K562 (cell line): ENCODE data around the gene ACCSL. TPM values are rescaled to one million over a fixed set of nuclear protein-coding genes. Genes with fewer than 3 reads are reported as not detected.

Experiments used
- ATF1 ChIP-seq, 2 experiments: fragments of 450-650 bp in 1 of 2; IDR thresholded peaks; 2 replicates each; pipeline ENCODE4 v1.6.1; 2016; ENCODE audit warnings: missing compliant biosample characterization in 1 of 2, missing genetic modification characterization in 1 of 2
- CBFA2T3 ChIP-seq: fragments of 450-650 bp; IDR thresholded peaks from 2 replicates; pipeline ENCODE4 v1.6.1; 2017
- CHD1 ChIP-seq: fragments of 200-600 bp; sonication (generic); IDR thresholded peaks from one replicate; pipeline ENCODE4 v1.6.1; 2012; ENCODE audit warnings: mild to moderate bottlenecking, moderate library complexity, low read length, inconsistent platforms
- CSDE1 ChIP-seq, 2 experiments: fragments of 450-650 bp; IDR thresholded peaks; 2 replicates each; pipeline ENCODE4 v1.6.1; 2016; ENCODE audit warnings: mild to moderate bottlenecking in 1 of 2
- CXXC5 ChIP-seq: fragments of 250-450 bp; sonication (Bioruptor Pico); IDR thresholded peaks from 2 replicates; pipeline ENCODE4 v1.8.0; 2022; ENCODE audit warnings: inconsistent platforms, mild to moderate bottlenecking, moderate library complexity
- ETS2 ChIP-seq: IDR thresholded peaks from 2 replicates; pipeline ENCODE4 v1.6.1; 2016; ENCODE audit warnings: borderline replicate concordance, missing genetic modification characterization, mild to moderate bottlenecking, moderate library complexity, missing compliant biosample characterization; ENCODE audit not compliant: poor library complexity, severe bottlenecking
- FOXA3 ChIP-seq, 2 experiments: fragments of 450-650 bp in 1 of 2; sonication (generic) in 1 of 2; formaldehyde crosslinking; IDR thresholded peaks in 1 of 2; conservative IDR thresholded peaks in 1 of 2; 2 replicates each; pipeline versions ENCODE4 v1.4.0 to v1.8.0; 2020 to 2022; ENCODE audit warnings: mild to moderate bottlenecking in 2 of 2, missing genetic modification reagents in 1 of 2
- HDAC3 ChIP-seq: fragments of 450-650 bp; IDR thresholded peaks from 2 replicates; pipeline ENCODE4 v1.6.1; 2018; ENCODE audit warnings: borderline replicate concordance, mild to moderate bottlenecking, moderate library complexity; ENCODE audit not compliant: partially characterized antibody
- HDAC8 ChIP-seq: fragments of 450-650 bp; IDR thresholded peaks from 2 replicates; pipeline ENCODE4 v1.6.1; 2016; ENCODE audit warnings: mild to moderate bottlenecking, missing genetic modification characterization, moderate library complexity, missing compliant biosample characterization
- MAFG ChIP-seq: fragments of 450-650 bp; conservative IDR thresholded peaks from 2 replicates; pipeline ENCODE4 v1.6.1; 2016; ENCODE audit warnings: missing genetic modification characterization, missing compliant biosample characterization
- MAFK ChIP-seq: IDR thresholded peaks from 2 replicates; pipeline ENCODE4 v1.6.1; 2011; ENCODE audit warnings: low read length, improper control_type of control experiment
- MEIS2 ChIP-seq: fragments of 450-650 bp; IDR thresholded peaks from 2 replicates; pipeline ENCODE4 v1.6.1; 2014; ENCODE audit warnings: mild to moderate bottlenecking; ENCODE audit not compliant: partially characterized antibody
- MLX ChIP-seq, 2 experiments: fragments of 450-650 bp in 1 of 2; sonication (generic) in 1 of 2; formaldehyde crosslinking; conservative IDR thresholded peaks; 2 replicates each; pipeline versions ENCODE4 v1.4.0 to v1.8.1; 2020 to 2022; ENCODE audit warnings: mild to moderate bottlenecking in 1 of 2, missing genetic modification reagents in 1 of 2
- PHF20 ChIP-seq: fragments of 450-650 bp; IDR thresholded peaks from 2 replicates; pipeline ENCODE4 v1.6.1; 2018; ENCODE audit not compliant: partially characterized antibody
- RCOR1 ChIP-seq, 2 experiments: IDR thresholded peaks; 2 replicates each; pipeline ENCODE4 v1.6.1; 2012; ENCODE audit warnings: low read depth in 2 of 2, low read length in 2 of 2, borderline replicate concordance in 1 of 2, improper control_type of control experiment in 1 of 2
- SAP30 ChIP-seq: fragments of 200-600 bp; sonication (generic); IDR thresholded peaks from 2 replicates; pipeline ENCODE4 v1.6.1; 2012; ENCODE audit warnings: borderline replicate concordance, low read depth, mild to moderate bottlenecking, moderate library complexity, low read length, control low read depth, inconsistent platforms; ENCODE audit not compliant: insufficient read depth, poor library complexity, severe bottlenecking
- TAL1 ChIP-seq: fragments of 450-650 bp; IDR thresholded peaks from 2 replicates; pipeline ENCODE4 v1.6.1; 2016; ENCODE audit warnings: mild to moderate bottlenecking
- TFAP4 ChIP-seq: sonication (generic); formaldehyde crosslinking; IDR thresholded peaks from 2 replicates; pipeline ENCODE4 v1.8.0; 2022; ENCODE audit warnings: missing genetic modification reagents, mild to moderate bottlenecking, moderate library complexity, borderline replicate concordance
- U2AF2 ChIP-seq: fragments of 200-400 bp; formaldehyde crosslinking; optimal IDR thresholded peaks from 2 replicates; pipeline ENCODE3; 2017; ENCODE audit warnings: low read depth, mild to moderate bottlenecking, low read length
- ZNF277 ChIP-seq: fragments of 250-450 bp; sonication (Bioruptor Pico); IDR thresholded peaks from 2 replicates; pipeline ENCODE4 v1.8.0; 2022; ENCODE audit warnings: inconsistent platforms, mild to moderate bottlenecking, moderate library complexity, borderline replicate concordance
- polyA plus RNA-seq, 8 experiments: library from polyadenylated mRNA; depleted of rRNA in 4 of 8; stranded (reverse) in 5 of 8; unstranded in 3 of 8; fragments of >200 nt; fragmentation: Nextera tagmentation in 2 of 8; fragmentation: Illumina TruSeq in 1 of 8; extraction: Ambion mirVana in 2 of 8; extraction: Trizol in 1 of 8; gene quantifications; 2 replicates each; pipeline versions ENCODE4 v1.2.1 to v1.2.3, GENCODE V29; 2011 to 2014; ENCODE audit warnings: inconsistent platforms in 1 of 8, missing spikeins in 1 of 8
- total RNA-seq, 7 experiments: library from RNA; depleted of rRNA in 6 of 7; stranded (reverse); fragments of >200 nt in 6 of 7; fragmentation: Illumina TruSeq in 2 of 7; extraction: Trizol in 2 of 7; gene quantifications; 2 replicates each; pipeline versions ENCODE4 v1.2.1 to v1.2.3, GENCODE V29; 2011 to 2021; ENCODE audit warnings: low replicate concordance in 1 of 7
- TF ChIP-seq, protein P1 (sequence below), 2 experiments: fragments of 450-650 bp in 1 of 2; sonication (generic) in 1 of 2; formaldehyde crosslinking in 1 of 2; IDR thresholded peaks in 1 of 2; conservative IDR thresholded peaks in 1 of 2; 2 replicates each; pipeline versions ENCODE4 v1.6.1 to v1.8.1; 2016 to 2023; ENCODE audit warnings: mild to moderate bottlenecking in 2 of 2, moderate library complexity in 2 of 2, inconsistent platforms in 1 of 2, missing genetic modification reagents in 1 of 2
- TF ChIP-seq, protein P2 (sequence below): sonication (generic); formaldehyde crosslinking; IDR thresholded peaks from 2 replicates; pipeline ENCODE4 v1.8.1; 2022; ENCODE audit warnings: missing genetic modification reagents

The ACCSL gene
- total and polyA plus RNA-seq, 9 of the 15 experiments (the other 6 are each of a cell fraction or from before 2014, with no cell fraction given) = not detected

DNA sequence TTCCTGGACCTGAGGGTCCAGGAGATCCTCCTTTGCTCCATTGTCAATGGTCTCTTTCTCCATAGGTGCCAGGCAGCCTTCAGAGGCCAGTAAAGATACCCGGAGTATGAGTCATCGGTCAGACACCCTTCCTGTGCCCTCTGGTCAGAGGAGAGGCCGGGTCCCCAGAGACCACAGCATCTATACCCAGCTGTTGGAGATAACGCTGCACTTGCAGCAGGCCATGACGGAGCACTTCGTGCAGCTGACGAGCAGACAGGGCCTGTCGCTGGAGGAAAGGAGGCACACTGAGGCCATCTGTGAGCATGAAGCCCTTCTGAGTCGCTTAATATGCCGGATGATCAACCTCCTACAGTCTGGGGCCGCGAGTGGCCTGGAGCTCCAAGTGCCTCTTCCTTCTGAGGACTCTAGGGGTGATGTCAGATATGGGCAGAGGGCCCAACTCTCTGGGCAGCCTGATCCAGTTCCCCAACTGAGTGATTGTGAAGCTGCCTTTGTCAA lies at the start of gene ACCSL (continued):
- TF ChIP-seq, protein P1, sequence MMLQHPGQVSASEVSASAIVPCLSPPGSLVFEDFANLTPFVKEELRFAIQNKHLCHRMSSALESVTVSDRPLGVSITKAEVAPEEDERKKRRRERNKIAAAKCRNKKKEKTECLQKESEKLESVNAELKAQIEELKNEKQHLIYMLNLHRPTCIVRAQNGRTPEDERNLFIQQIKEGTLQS (IDR thresholded peaks at IDR 0.05) = peak; percentile 55; the same call in 1 of the 2 replicates
- TF ChIP-seq, protein P1 (CRISPR knock-in tag; conservative IDR thresholded peaks at IDR 0.05) = no peak
- no peak for TF ChIP-seq MEIS2
- TF ChIP-seq CXXC5 (CRISPR knock-in tag) = no peak
- TF ChIP-seq, protein P2, sequence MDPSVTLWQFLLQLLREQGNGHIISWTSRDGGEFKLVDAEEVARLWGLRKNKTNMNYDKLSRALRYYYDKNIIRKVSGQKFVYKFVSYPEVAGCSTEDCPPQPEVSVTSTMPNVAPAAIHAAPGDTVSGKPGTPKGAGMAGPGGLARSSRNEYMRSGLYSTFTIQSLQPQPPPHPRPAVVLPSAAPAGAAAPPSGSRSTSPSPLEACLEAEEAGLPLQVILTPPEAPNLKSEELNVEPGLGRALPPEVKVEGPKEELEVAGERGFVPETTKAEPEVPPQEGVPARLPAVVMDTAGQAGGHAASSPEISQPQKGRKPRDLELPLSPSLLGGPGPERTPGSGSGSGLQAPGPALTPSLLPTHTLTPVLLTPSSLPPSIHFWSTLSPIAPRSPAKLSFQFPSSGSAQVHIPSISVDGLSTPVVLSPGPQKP (CRISPR knock-in tag) = no peak
- TF ChIP-seq TFAP4 = peak; percentile 72; the same call in 1 of the 2 replicates
- TF ChIP-seq ZNF277 = no peak
- TF ChIP-seq FOXA3 (CRISPR knock-in tag; conservative IDR thresholded peaks at IDR 0.05 in 1 of 2, IDR thresholded peaks at IDR 0.05 in 1 of 2) = no peak
- TF ChIP-seq CHD1 = no peak
- no peak for TF ChIP-seq HDAC3
- no peak for TF ChIP-seq CSDE1 (IDR thresholded peaks at IDR 0.05)
- TF ChIP-seq ETS2 = no peak
- no peak for TF ChIP-seq PHF20
- TF ChIP-seq MLX (CRISPR knock-in tag; conservative IDR thresholded peaks at IDR 0.05) = no peak
- peak; percentile 21; the same call in 1 of the 2 replicates for TF ChIP-seq MAFK
- no peak for TF ChIP-seq U2AF2
- TF ChIP-seq TAL1 = peak; percentile 8; the same call in 1 of the 2 replicates
- TF ChIP-seq RCOR1 (IDR thresholded peaks at IDR 0.05; ENCODE audit: borderline replicate concordance in 1 of 2, low read depth in 2 of 2, low read length in 2 of 2) = no peak
- no peak for TF ChIP-seq ATF1 (CRISPR knock-in tag; IDR thresholded peaks at IDR 0.05)
- TF ChIP-seq ATF1 (tag; IDR thresholded peaks at IDR 0.05) = 0 out of 2 replicates have a peak, but pooled peaks have one; percentile 11
- no peak for TF ChIP-seq HDAC8 (tag)
- TF ChIP-seq MAFG (tag) = peak; percentile 74
- no peak for TF ChIP-seq SAP30
- peak; percentile 53 for TF ChIP-seq CBFA2T3
